ENCODE measurements around the gene NUP133. TPM values are rescaled to one million over a fixed set of nuclear protein-coding genes. Genes with fewer than 3 reads are reported as not detected.

The NUP133 gene
- polyA plus RNA-seq, 1 experiment = 29.6 TPM

DNA sequence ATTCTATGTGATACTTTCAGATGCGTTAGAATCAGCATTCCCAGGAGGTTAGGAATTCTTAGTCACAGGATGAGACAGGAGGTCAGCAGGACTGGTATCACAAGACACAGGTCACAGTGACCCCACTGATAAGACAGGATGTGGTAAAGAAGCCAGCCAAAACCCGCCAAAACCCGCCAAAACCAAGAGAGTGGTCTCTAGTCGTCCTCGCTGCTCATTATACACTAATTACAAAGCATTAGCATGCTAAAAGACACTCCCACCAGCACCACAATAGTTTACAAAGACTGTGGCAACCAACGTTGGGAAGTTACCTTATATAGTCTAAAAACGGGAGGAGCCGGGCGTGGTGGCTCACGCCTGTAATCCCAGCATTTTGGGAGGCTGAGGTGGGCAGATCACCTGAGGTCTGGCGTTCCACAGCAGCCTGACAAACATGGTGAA lies 60.3 kb downstream of the NUP133 start:
- no peak overlapping the region for H3K27ac ChIP-seq (ENCODE audit: low read depth, low read length)
- ChIA-PET CTCF (no interaction called here), POLR2A (no interaction called here)
- no peaks in the 10 kb centered on the region for H3K27me3 ChIP-seq (ENCODE audit: control insufficient read depth, insufficient read depth, low read length)
- DNase-seq (ENCODE audit: low read depth, low spot score) = no peak
- TF ChIP-seq, protein P1, sequence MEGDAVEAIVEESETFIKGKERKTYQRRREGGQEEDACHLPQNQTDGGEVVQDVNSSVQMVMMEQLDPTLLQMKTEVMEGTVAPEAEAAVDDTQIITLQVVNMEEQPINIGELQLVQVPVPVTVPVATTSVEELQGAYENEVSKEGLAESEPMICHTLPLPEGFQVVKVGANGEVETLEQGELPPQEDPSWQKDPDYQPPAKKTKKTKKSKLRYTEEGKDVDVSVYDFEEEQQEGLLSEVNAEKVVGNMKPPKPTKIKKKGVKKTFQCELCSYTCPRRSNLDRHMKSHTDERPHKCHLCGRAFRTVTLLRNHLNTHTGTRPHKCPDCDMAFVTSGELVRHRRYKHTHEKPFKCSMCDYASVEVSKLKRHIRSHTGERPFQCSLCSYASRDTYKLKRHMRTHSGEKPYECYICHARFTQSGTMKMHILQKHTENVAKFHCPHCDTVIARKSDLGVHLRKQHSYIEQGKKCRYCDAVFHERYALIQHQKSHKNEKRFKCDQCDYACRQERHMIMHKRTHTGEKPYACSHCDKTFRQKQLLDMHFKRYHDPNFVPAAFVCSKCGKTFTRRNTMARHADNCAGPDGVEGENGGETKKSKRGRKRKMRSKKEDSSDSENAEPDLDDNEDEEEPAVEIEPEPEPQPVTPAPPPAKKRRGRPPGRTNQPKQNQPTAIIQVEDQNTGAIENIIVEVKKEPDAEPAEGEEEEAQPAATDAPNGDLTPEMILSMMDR (IDR thresholded peaks at IDR 0.05; ENCODE audit: low read depth, low read length) = no peak
- H3K9me3 ChIP-seq (ENCODE audit: control insufficient read depth, insufficient read depth, low read length) = no peaks in the 10 kb centered on the region
- no peak overlapping the region for H3K4me3 ChIP-seq (ENCODE audit: low read depth, low read length)

DNA sequence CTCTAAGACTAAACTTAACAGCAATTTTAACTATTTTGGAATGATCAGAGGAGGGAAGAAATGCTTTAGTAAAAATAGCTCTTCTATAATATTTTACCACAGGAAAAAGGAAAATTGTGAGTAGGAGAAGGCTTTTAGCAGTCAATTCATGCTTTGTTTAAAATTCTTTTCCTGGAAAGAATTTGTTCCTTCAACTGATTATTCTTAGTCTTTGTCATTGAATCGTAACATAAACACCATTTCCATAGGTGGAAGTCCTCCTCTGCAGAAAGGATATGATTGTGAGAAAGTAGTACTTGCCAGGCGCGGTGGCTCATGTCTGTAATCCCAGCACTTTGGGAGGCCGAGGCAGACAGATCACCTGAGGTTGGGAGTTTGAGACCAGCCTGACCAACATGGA lies 62.3 kb downstream of the NUP133 start:
- ChIA-PET CTCF (interaction anchor here (0.8 to 1.2 kb wide), 2 partner anchors 186 to 781 kb away, joined by 3 to 4 read pairs; no protein-coding TSS in a partner anchor), POLR2A (no interaction called here)
- TF ChIP-seq, protein P1 (IDR thresholded peaks at IDR 0.05; ENCODE audit: low read depth, low read length) = no peak
- no peaks in the 10 kb centered on the region for H3K27me3 ChIP-seq (ENCODE audit: control insufficient read depth, insufficient read depth, low read length)
- H3K4me3 ChIP-seq (ENCODE audit: low read depth, low read length) = no peak overlapping the region
- no peak for DNase-seq (ENCODE audit: low read depth, low spot score)
- no peak overlapping the region for H3K27ac ChIP-seq (ENCODE audit: low read depth, low read length)
- H3K9me3 ChIP-seq (ENCODE audit: control insufficient read depth, insufficient read depth, low read length) = no peaks in the 10 kb centered on the region

DNA sequence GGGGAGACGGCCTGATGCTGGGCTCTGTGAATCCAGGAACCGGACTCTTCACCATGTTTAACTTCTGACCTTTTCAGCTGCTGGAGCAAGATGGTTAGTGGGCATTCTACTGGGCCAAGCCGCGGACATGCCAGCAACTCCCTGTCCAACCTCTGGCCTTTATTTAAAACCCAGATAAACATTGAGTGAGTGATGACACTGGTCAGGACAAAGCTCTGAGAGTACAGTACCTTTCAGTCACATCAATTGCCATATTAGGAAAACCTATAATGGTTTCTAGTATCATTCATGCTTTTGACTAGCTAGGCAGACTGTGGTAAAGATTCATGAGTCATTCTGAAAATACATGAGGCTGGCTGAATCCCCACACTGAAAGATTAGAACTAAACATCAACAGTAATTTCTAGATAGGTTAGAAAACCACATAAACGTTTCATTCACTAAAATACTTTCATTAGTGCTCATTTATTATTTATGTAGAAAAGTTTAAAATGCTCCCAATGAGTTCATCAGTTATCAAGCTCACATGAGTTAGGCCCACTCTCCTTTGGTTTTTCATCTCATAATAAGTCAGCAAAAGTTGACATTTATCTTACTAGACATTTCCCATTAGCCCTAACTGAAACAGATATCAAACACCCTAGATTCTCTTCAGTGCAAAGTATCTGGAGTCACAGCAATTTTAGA lies 67.1 kb downstream of the NUP133 start:
- ChIA-PET POLR2A (interaction anchor here (0.7 kb wide), 1 partner anchor 68 kb away, joined by 3 read pairs; no protein-coding TSS in a partner anchor), CTCF (interaction anchor here (1.0 to 2.7 kb wide), 5 partner anchors 12 to 185 kb away, joined by 3 to 15 read pairs (median 7); no protein-coding TSS in a partner anchor)
- DNase-seq (ENCODE audit: low read depth, low spot score) = peak; percentile 66
- H3K9me3 ChIP-seq (ENCODE audit: control insufficient read depth, insufficient read depth, low read length) = no peaks in the 10 kb centered on the region
- TF ChIP-seq, protein P1 (IDR thresholded peaks at IDR 0.05; ENCODE audit: low read depth, low read length) = no peak
- peak overlapping the region; percentile 57 for H3K27ac ChIP-seq (ENCODE audit: low read depth, low read length)
- peaks cover 2% of the 10 kb centered on the region for H3K27me3 ChIP-seq (ENCODE audit: control insufficient read depth, insufficient read depth, low read length)
- H3K4me3 ChIP-seq (ENCODE audit: low read depth, low read length) = no peak overlapping the region

DNA sequence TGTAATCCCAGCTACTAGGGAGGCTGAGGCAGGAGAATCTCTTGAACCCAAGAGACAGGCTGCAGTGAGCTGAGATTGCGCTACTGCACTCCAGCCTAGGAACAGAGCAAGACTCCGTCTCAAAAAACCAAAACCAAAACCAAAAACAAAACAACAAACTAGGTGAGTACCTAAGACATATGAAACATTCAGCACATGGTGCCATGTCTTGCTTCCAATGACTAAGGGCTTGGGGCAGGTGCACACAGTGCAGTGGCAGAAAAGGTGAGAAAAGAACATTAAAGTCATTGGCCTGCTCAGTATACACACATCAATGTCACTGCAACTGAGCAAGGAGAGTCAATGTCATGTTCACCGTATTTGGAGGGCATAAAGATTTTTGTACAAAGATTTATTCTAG lies 70.1 kb downstream of the NUP133 start:
- no peak for DNase-seq (ENCODE audit: low read depth, low spot score)
- ChIA-PET CTCF (no interaction called here), POLR2A (no interaction called here)
- peaks cover 25% of the 10 kb centered on the region for H3K27me3 ChIP-seq (ENCODE audit: control insufficient read depth, insufficient read depth, low read length)
- H3K27ac ChIP-seq (ENCODE audit: low read depth, low read length) = no peak overlapping the region
- TF ChIP-seq, protein P1 (IDR thresholded peaks at IDR 0.05; ENCODE audit: low read depth, low read length) = no peak
- no peak overlapping the region for H3K4me3 ChIP-seq (ENCODE audit: low read depth, low read length)
- H3K9me3 ChIP-seq (ENCODE audit: control insufficient read depth, insufficient read depth, low read length) = peaks cover 5% of the 10 kb centered on the region; the same call in 1 of the 2 replicates

DNA sequence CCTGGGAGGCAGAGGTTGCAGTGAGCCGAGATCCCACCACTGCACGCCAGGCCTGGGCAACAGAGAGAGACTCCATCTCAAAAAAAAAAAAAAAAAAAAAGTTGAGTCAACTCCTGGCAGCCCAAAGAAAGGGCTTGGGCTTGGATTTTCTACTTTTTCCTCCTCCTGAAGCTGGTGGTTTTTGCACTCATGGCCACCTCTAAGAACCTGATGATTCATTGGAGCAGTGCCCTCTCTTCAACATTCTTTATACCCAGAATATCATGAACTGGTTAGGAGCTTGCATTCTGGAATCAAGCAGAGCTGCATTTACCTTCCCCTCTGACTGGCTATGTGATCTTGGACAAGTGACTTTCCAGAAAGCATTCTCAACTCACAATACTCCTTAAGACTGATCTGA lies 70.7 kb downstream of the NUP133 start:
- Histone ChIP-seq H3K27me3 (ENCODE audit: control insufficient read depth, insufficient read depth, low read length) (peaks cover 30% of the 10 kb centered on the region), H3K9me3 (ENCODE audit: control insufficient read depth, insufficient read depth, low read length) (peaks cover 5% of the 10 kb centered on the region; the same call in 1 of the 2 replicates), H3K27ac (ENCODE audit: low read depth, low read length) (no peak overlapping the region), H3K4me3 (ENCODE audit: low read depth, low read length) (no peak overlapping the region)
- ChIA-PET CTCF (no interaction called here), POLR2A (no interaction called here)
- DNase-seq (ENCODE audit: low read depth, low spot score) = no peak
- TF ChIP-seq, protein P1 (IDR thresholded peaks at IDR 0.05; ENCODE audit: low read depth, low read length) = no peak
